HL-60/S4 treated with phorbol 12-myristate 13-acetate at 8.2 ng/mL for 4 days and 3 days (cell line): Measurements from ENCODE around the gene MCF2.

Experiments used
- in situ Hi-C: fragments of 300-500 bp; cut with MboI; formaldehyde crosslinking; loops from 2 replicates; pipeline ENCODE4 v1.15.0; 2022; ENCODE audit warnings: low sequenced_read_pairs

Gene MCF2

GRCh38 chrX:139596068-139596467 is 111.9 kb downstream of the MCF2 start:
- in situ Hi-C loops, result no loop called here

GRCh38 chrX:139585613-139586012 is 122.4 kb downstream of the MCF2 start:
- in situ Hi-C loops, result no loop called here

GRCh38 chrX:139581068-139581467 is 126.9 kb downstream of the MCF2 start:
- in situ Hi-C loops, result no loop called here

DNA sequence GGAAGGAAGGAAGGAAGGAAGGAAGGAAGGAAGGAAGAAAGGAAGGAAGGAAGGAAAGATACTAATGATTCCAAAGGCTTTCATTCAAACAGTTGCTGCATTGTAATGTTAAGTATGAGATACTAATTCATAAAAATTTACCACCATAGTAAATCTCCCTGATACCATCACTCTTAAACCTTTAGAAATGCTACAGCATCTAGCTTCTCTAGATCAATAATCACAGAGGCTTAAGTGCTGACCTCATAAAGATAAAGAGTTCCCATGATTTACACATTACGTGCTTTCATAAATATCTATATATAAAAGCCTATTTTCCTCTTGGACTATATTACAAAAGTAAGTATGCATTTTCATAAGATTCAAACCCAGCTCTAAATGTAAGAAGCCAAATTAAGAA is 141.0 kb downstream of the MCF2 start:
- in situ Hi-C loops, result no loop called here

GRCh38 chrX:139563251-139563650 is 144.7 kb downstream of the MCF2 start:
- in situ Hi-C loops, result no loop called here

GRCh38 chrX:139560221-139560620 is 147.7 kb downstream of the MCF2 start:
- in situ Hi-C loops, result no loop called here

DNA sequence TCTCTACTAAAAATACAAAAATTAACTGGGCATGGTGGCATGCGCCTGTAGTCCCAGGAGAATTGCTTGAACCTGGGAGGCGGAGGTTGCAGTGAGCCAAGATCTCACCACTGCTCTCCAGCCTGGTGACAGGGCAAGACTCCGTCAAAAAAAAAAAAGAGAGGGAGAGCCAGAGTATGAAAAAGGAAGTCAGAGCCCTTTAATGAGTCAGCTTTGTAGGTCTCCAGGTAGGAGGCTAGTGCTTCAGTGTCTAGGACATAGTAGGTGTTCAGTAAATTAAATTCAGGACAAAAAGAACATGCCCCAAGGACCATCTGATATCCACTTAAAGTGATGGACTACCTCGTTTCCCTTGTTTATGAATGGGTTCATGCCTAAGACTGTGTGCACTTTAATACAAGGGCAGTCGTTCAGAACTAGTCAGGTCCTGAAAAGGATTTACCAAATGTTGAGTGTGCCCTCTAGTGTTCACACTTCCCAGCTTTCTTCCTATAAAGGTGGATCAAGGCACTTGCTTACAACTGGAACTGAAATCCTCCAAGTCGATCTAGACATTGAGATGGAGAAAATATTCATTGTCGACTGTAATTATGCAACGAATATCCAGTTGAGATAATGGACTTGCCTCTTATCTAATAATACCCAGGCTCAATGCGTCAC is 148.5 kb downstream of the MCF2 start:
- in situ Hi-C loops, result no loop called here

GRCh38 chrX:139554991-139555675 is 152.8 kb downstream of the MCF2 start:
- in situ Hi-C loops, result no loop called here

- in situ Hi-C loops, result no loop called here
Measured at GRCh38 chrX:139554376-139554775, 153.6 kb downstream of the MCF2 start.

DNA sequence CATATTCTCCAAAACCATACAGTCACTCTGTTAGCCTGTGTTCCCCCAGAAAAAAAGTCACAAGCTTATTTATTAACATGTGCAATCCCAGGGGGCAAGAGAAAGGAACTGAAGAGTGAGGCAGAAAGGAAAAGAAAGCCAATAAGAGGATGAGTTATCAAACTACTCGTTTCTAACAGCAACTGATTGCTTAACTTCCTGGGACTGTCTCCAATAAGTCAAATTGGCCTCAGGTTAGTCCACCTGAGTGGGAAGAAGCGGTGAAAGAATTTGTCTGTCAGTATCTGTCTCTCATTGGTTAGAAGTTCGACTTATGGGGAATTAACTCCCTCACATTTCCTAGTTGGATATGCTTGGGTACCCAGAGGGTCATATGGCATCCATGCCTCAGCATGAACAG is 163.4 kb downstream of the MCF2 start:
- in situ Hi-C loops, result no loop called here

DNA sequence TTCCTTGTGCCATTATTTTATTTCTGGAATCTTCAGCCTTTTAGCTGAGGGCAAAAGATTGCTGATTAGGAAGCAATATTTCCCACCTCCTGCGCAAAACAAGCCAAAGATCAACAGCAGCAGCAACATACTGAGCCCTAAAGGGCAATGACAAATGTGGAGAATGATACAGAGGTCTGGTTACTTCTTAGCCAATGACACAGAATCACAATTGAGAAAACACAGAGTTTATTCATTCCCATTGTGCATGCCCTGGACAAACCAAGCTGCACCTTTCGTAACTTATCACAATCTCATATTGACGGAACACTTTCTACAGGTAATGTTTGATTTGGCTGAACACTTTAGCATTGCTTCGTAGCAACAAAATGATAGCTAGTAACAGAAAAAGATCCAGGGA is 164.0 kb downstream of the MCF2 start:
- in situ Hi-C loops, result no loop called here

DNA sequence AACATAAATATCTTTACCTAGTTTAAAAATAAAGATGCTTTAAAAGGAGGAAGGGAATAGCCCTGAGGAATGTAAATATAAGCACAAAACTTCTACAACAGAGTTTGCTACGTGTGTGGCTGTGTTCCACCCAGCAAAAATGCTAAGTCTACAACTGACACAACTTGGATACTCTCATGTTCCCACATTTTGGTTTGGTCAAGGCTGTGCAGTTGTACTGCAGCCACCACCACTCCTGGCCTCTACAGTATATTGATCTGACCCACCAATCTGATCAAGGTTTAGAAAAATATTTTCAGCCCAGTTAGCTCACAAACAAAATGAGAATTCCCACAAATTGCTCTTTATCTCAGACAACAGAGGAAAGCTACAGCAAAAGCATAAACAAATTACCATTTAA is 165.3 kb downstream of the MCF2 start:
- in situ Hi-C loops, result no loop called here

- in situ Hi-C loops, result no loop called here
Measured at GRCh38 chrX:139538907-139539790, 168.8 kb downstream of the MCF2 start.

GRCh38 chrX:139533444-139533843 is 174.5 kb downstream of the MCF2 start:
- in situ Hi-C loops, result no loop called here

GRCh38 chrX:139532834-139533233 is 175.1 kb downstream of the MCF2 start:
- in situ Hi-C loops, result no loop called here
